HG03558 (cell line): Measurements from ENCODE around the gene MYZAP.

Experiments
- ATAC-seq: cut with Tn5 transposase; IDR thresholded peaks from one replicate; pipeline ENCODE4 v1.9.1; 2021; ENCODE audit warnings: moderate number of reproducible peaks; ENCODE audit not compliant: unreplicated experiment; ENCODE audit errors: extremely low read depth

Gene MYZAP

GRCh38 chr15:57654153-57654852, 62.6 kb downstream of the MYZAP start:
- ATAC-seq = no peak

- ATAC-seq = no peak
Measured at GRCh38 chr15:57655053-57655452, 63.3 kb downstream of the MYZAP start.

DNA sequence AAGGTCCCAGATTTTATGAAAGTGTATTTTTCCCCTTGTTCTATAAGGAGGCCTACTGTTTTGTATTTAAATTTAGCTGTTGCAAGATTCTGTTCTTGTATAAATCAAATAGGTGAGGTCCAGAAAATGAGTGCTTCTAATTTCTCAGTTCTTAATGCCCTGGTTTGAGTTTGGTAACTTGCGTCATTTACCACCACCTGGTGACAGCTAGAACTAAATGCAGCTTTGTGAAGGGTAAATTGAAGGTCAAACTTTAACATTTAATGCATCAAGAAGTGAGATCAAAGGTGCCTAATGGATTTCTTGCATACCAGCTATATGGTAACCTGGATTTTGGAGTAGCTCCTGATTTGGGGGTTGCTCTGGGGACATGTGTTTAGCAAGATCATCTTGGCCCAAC, 64.1 kb downstream of the MYZAP start:
- no peak for ATAC-seq

- ATAC-seq = no peak
Measured at GRCh38 chr15:57656434-57656833, 64.7 kb downstream of the MYZAP start.

- no peak for ATAC-seq
Measured at GRCh38 chr15:57657619-57658018, 65.9 kb downstream of the MYZAP start.

GRCh38 chr15:57662091-57662744, 70.5 kb downstream of the MYZAP start:
- ATAC-seq = no peak

- no peak for ATAC-seq
Measured at GRCh38 chr15:57662802-57663201, 71.1 kb downstream of the MYZAP start.

GRCh38 chr15:57663262-57663661, 71.6 kb downstream of the MYZAP start:
- ATAC-seq = no peak

GRCh38 chr15:57665194-57665593, 73.5 kb downstream of the MYZAP start:
- no peak for ATAC-seq

GRCh38 chr15:57665939-57666338, 74.2 kb downstream of the MYZAP start:
- ATAC-seq = no peak

DNA sequence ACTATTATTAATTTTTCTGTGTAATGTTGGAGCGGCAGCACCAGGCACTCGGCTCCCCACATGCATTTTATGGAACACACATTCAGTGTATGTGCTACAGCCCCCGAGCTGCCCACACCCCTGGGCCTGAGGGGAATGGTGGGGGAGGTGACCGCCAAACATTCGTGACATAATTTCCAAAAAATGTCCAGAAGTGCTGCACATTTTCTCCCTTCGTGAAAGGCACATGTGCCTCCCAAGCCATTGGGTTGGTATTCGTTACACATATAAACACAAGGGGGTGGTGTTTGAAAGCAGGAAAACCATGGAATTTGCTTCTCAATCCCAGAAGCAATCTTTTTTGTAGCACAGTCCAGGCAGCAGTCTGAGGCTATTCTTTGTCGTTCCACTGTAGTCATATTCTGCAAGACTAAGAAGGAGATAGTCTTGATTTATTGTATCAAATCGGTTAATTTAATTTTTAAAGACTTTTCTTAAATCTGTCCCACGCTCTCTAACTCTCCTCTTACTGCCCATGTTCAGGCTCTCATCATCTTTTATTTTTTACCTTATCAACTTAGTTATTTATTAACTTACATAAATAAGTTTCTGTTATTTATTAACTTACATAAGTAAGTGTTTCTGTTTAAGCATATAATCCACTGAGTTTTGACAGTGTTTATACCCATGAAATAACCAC, 75.6 kb downstream of the MYZAP start:
- ATAC-seq = no peak

GRCh38 chr15:57668016-57668415, 76.3 kb downstream of the MYZAP start:
- ATAC-seq = no peak

- ATAC-seq = no peak
Measured at GRCh38 chr15:57671636-57672035, 79.9 kb downstream of the MYZAP start.

- no peak for ATAC-seq
Measured at GRCh38 chr15:57675481-57676181, 83.9 kb downstream of the MYZAP start.

DNA sequence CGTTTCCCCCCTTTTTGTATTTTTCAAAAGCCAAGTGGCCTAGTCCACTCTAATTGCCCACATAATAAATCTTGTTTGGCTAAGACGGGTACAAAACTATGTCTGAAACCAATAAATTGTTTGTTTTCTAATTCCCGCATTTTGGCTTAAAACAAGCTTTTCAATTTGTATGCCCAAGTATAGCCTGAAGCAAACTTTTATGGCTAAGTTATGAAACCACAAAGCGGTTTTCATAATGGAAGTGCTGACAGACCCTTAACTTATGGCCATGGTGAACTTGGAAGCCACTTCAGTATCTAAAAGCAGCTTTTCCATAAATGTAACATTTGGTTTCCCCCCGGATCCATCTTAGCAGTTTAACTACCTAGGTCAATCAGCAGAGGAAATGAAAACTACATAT, 84.9 kb downstream of the MYZAP start:
- no peak for ATAC-seq

- no peak for ATAC-seq
Measured at GRCh38 chr15:57677204-57677603, 85.5 kb downstream of the MYZAP start.

GRCh38 chr15:57680021-57680420, 88.3 kb downstream of the MYZAP start:
- ATAC-seq = no peak

DNA sequence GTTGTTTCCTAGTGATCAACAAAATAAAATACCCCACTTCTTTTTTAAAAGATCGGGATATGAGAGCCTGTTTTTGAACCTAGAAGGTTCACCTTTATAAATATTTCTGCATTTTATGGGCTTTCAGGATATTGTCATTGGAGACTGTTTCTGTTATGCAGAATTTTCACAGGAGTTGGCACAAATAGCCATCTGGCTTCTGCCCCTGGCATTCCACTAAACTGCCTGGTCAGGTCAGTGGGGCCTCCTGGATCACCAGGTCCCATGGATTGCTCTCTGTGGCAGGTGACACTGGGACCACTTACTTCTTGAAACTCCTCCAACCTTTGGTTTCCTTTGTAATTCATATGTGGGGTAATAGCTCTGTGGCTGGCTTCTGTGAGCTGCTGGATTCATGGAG, 89.3 kb downstream of the MYZAP start:
- ATAC-seq = no peak

DNA sequence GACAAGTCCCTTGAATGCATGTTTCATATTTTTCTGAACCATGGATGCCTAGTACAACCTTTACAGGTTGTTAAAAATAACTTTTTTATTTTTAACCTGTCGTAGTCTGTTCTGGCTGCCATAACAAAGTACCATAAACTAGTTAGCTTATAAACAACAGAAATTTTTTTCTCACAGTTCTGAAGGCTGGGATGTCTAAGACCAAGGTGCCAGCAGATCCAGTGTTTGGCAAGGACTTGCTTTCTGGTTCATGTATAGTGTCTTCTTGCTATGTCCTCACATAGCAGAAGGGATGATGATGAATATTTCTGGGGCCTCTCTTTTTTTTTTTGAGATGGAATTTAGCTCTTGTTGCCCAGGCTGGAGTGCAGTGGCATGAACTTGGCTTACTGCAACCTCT, 91.8 kb downstream of the MYZAP start:
- no peak for ATAC-seq

DNA sequence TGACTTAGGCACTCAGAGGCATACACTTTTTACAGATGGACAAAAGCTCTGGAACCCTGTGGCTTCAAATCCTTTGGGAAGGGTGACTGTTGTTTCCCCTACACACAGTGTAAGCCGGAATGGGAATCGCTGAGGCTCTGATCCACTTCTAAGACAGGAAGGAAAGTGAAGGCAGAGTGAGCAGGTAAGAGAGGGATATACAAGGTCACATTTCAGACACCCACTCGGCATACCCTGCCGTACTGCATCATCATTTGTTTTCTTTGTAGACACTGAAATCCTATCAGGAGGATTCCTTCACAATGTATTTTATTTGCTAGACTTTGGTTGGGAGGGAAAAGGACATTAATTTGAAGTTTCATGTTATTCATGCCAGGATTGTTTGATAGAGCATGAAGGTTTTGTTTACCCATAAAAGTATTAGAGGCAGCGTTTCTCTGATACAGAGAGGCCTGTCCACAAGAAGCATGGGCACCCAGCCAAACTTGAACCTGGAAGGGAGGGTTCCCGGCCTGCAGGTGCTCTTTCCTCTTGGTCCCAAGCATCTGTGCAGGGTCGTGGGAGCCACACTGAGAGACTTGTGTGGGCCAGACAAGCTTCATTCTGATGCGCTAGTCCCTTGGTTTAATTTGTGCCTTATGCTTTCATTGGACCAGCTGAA, 92.9 kb downstream of the MYZAP start:
- no peak for ATAC-seq
